ENCODE results near the gene GEN1. TPM values are rescaled to one million over a fixed set of nuclear protein-coding genes. Genes with fewer than 3 reads are reported as not detected.

Gene GEN1
- 29.6 and 34.8 TPM in 2 replicates for total RNA-seq (2022)
- Bru-seq, nascent RNA: percentile 86 among the genes with signal in this experiment
- BruChase-seq, experiment 1, labeled RNA remaining after a 6-hour chase: percentile 80 among the genes with signal in this experiment
- BruChase-seq, experiment 2, labeled RNA remaining after a 2-hour chase: percentile 93 among the genes with signal in this experiment
- long read RNA-seq, full-length matches to known transcripts: 8 of 17 reads
- long read RNA-seq, partial matches to known transcripts: 2 of 17 reads
- long read RNA-seq, other reads (novel, unspliced or antisense): 7 of 17 reads

GRCh38 chr2:17753803-17754663, at the start of gene GEN1, which contains the start of gene SMC6:
Gene GEN1 (plus strand): TSS chr2:17754138. CDS start chr2:17759944, 5,806 bp downstream.
Gene SMC6 (minus strand): TSS chr2:17753810. CDS start chr2:17745946, 7,864 bp downstream.
- no peak for TF ChIP-seq CTCF (IDR thresholded peaks at IDR 0.05; ENCODE audit: unreplicated experiment)
- BruUV-seq (replicated peaks): no TSS peak
- CTCF ChIA-PET: interaction anchor here (0.7 to 0.9 kb wide), 2 partner anchors 74 to 83 kb away, joined by 4 read pairs; no protein-coding TSS in a partner anchor
- intact Hi-C loops (cut with micrococcal nuclease; ENCODE audit: unreplicated experiment): loop anchor here (10.0 kb wide), 2 partner anchors 381 to 621 kb away; no protein-coding TSS in a partner anchor
- Mint-ChIP-seq H3K4me3 (ENCODE audit: low read depth, unreplicated experiment) (peak within 1 kb of the TSS; percentile 86), H3K36me3 (ENCODE audit: insufficient read depth, unreplicated experiment) (peaks cover 25% of the 10 kb centered on the region), H3K9me3 (ENCODE audit: low read depth, unreplicated experiment) (no peaks in the 10 kb centered on the region), H3K4me1 (ENCODE audit: low read depth, unreplicated experiment) (peaks cover 18% of the 10 kb centered on the region), H3K27me3 (ENCODE audit: unreplicated experiment) (no peaks in the 10 kb centered on the region), H3K27ac (ENCODE audit: unreplicated experiment) (peak within 1 kb of the TSS; percentile 86)
- peak; percentile 89 for DNase-seq

- DNase-seq: no peak
- CTCF ChIA-PET: no interaction called here
- no peak overlapping the region for H3K27ac Mint-ChIP-seq (ENCODE audit: unreplicated experiment)
- H3K4me1 Mint-ChIP-seq (ENCODE audit: low read depth, unreplicated experiment): no peaks in the 10 kb centered on the region
- no peak for TF ChIP-seq CTCF (IDR thresholded peaks at IDR 0.05; ENCODE audit: unreplicated experiment)
- H3K27me3 Mint-ChIP-seq (ENCODE audit: unreplicated experiment): no peaks in the 10 kb centered on the region
- H3K4me3 Mint-ChIP-seq (ENCODE audit: low read depth, unreplicated experiment): no peak overlapping the region
- intact Hi-C loops (cut with micrococcal nuclease; ENCODE audit: unreplicated experiment): no loop called here
- H3K9me3 Mint-ChIP-seq (ENCODE audit: low read depth, unreplicated experiment): no peaks in the 10 kb centered on the region
- BruUV-seq (replicated peaks): no TSS peak
- peaks cover 9% of the 10 kb centered on the region for H3K36me3 Mint-ChIP-seq (ENCODE audit: insufficient read depth, unreplicated experiment)
Observed at GRCh38 chr2:17706845-17707244, 47.1 kb upstream of the GEN1 start.

- Mint-ChIP-seq H3K9me3 (ENCODE audit: low read depth, unreplicated experiment) (no peaks in the 10 kb centered on the region), H3K4me1 (ENCODE audit: low read depth, unreplicated experiment) (no peaks in the 10 kb centered on the region), H3K36me3 (ENCODE audit: insufficient read depth, unreplicated experiment) (peaks cover 9% of the 10 kb centered on the region), H3K27me3 (ENCODE audit: unreplicated experiment) (no peaks in the 10 kb centered on the region), H3K4me3 (ENCODE audit: low read depth, unreplicated experiment) (no peak overlapping the region), H3K27ac (ENCODE audit: unreplicated experiment) (no peak overlapping the region)
- no peak for TF ChIP-seq CTCF (IDR thresholded peaks at IDR 0.05; ENCODE audit: unreplicated experiment)
- no TSS peak for BruUV-seq (replicated peaks)
- CTCF ChIA-PET: no interaction called here
- DNase-seq: no peak
- intact Hi-C loops (cut with micrococcal nuclease; ENCODE audit: unreplicated experiment): no loop called here
Observed at GRCh38 chr2:17708501-17708900, 45.4 kb upstream of the GEN1 start.

- TF ChIP-seq CTCF (IDR thresholded peaks at IDR 0.05; ENCODE audit: unreplicated experiment): no peak
- no peak for DNase-seq
- Mint-ChIP-seq H3K4me3 (ENCODE audit: low read depth, unreplicated experiment) (no peak overlapping the region), H3K27me3 (ENCODE audit: unreplicated experiment) (no peaks in the 10 kb centered on the region), H3K27ac (ENCODE audit: unreplicated experiment) (no peak overlapping the region), H3K9me3 (ENCODE audit: low read depth, unreplicated experiment) (no peaks in the 10 kb centered on the region), H3K4me1 (ENCODE audit: low read depth, unreplicated experiment) (no peaks in the 10 kb centered on the region), H3K36me3 (ENCODE audit: insufficient read depth, unreplicated experiment) (peaks cover 4% of the 10 kb centered on the region)
- intact Hi-C loops (cut with micrococcal nuclease; ENCODE audit: unreplicated experiment): no loop called here
- CTCF ChIA-PET: no interaction called here
- no TSS peak for BruUV-seq (replicated peaks)
Observed at GRCh38 chr2:17709897-17710296, 44.0 kb upstream of the GEN1 start.

All from Calu3 (cell line).